Endodermal cell (in vitro differentiated cells): ENCODE results near the gene TRPC4. TPM values are rescaled to one million over a fixed set of nuclear protein-coding genes. Genes with fewer than 3 reads are reported as not detected.

Experiments used
- DNase-seq: peaks from one replicate; pipeline ENCODE4 v3.0.0-alpha.2; 2017
- H3K27ac ChIP-seq: 2 replicates; pipeline ENCODE4 v1.5.1; 2013; ENCODE audit warnings: mild to moderate bottlenecking, low read depth, low read length, moderate library complexity
- H3K27me3 ChIP-seq: 2 replicates; pipeline ENCODE4 v1.6.1; 2013; ENCODE audit warnings: mild to moderate bottlenecking, low read length, moderate library complexity; ENCODE audit not compliant: insufficient read depth, control insufficient read depth, poor library complexity, severe bottlenecking
- H3K36me3 ChIP-seq: 2 replicates; pipeline ENCODE4 v1.7.0; 2013; ENCODE audit warnings: mild to moderate bottlenecking, low read length, moderate library complexity; ENCODE audit not compliant: control insufficient read depth, insufficient read depth
- H3K4me1 ChIP-seq: one replicate; pipeline ENCODE4 v1.7.0; 2013; ENCODE audit warnings: low read length; ENCODE audit not compliant: control insufficient read depth, insufficient read depth
- H3K4me3 ChIP-seq: 2 replicates; pipeline ENCODE4 v1.5.1; 2013; ENCODE audit warnings: mild to moderate bottlenecking, low read length, moderate library complexity
- H3K9ac ChIP-seq: 2 replicates; pipeline ENCODE4 v1.6.1; 2013; ENCODE audit warnings: mild to moderate bottlenecking, low read length, moderate library complexity; ENCODE audit not compliant: poor library complexity, severe bottlenecking; ENCODE audit errors: extremely low read depth
- H3K9me3 ChIP-seq: 2 replicates; pipeline ENCODE4 v1.6.1; 2013; ENCODE audit warnings: mild to moderate bottlenecking, low read length, moderate library complexity; ENCODE audit not compliant: control insufficient read depth
- H3K27ac Mint-ChIP-seq: 2 replicates; pipeline ENCODE4 v1.8.0; 2020; ENCODE audit warnings: mixed read lengths
- H3K27me3 Mint-ChIP-seq: 2 replicates; pipeline ENCODE4 v1.8.0; 2021; ENCODE audit warnings: mild to moderate bottlenecking, mixed read lengths; ENCODE audit not compliant: insufficient read depth
- H3K36me3 Mint-ChIP-seq: 2 replicates; pipeline ENCODE4 v1.8.0; 2020; ENCODE audit warnings: low read depth, mixed read lengths
- H3K4me1 Mint-ChIP-seq: 2 replicates; pipeline ENCODE4 v1.8.0; 2020; ENCODE audit warnings: mixed read lengths
- H3K4me3 Mint-ChIP-seq: 2 replicates; pipeline ENCODE4 v1.8.0; 2020; ENCODE audit warnings: mild to moderate bottlenecking, moderate library complexity, mixed read lengths
- H3K9me3 Mint-ChIP-seq: 2 replicates; pipeline ENCODE4 v1.8.0; 2020; ENCODE audit warnings: mild to moderate bottlenecking, mixed read lengths
- WGBS, 2 experiments: methylation state at CpG; one replicate each; pipeline versions ENCODE4 v1.1.5 to v1.1.7; 2013; ENCODE audit warnings: missing lambda C conversion rate in 2 of 2, mixed read lengths in 1 of 2; ENCODE audit not compliant: insufficient coverage in 1 of 2, insufficient read length in 1 of 2; 5-methylcytosine and 5-hydroxymethylcytosine counted together
- total RNA-seq, 2 donors: library from RNA; stranded (reverse); fragmentation: NEBNext Ultra II Directional in 1 of 2; extraction: Animal tissue kit (Norgen Biotek cat#: 25700) in 1 of 2; gene quantifications; 2 replicates in 1 of 2; 3 replicates in 1 of 2; pipeline ENCODE4 v1.2.1, GENCODE V29; 2021
- TF ChIP-seq, protein P1 (sequence below): fragments of 200-600 bp; sonication (generic); conservative IDR thresholded peaks from 2 replicates; pipeline ENCODE4 v1.5.0; 2021; ENCODE audit warnings: antibody characterized with exemption, mild to moderate bottlenecking

TRPC4 gene
- total RNA-seq, 2 donors from 2014 or later = 22.5 to 28.5 TPM

GRCh38 chr13:37701972-37702371 lies 167.6 kb downstream of the TRPC4 start:
- H3K36me3 Mint-ChIP-seq = peaks cover 2% of the 10 kb centered on the region
- no peaks in the 10 kb centered on the region for H3K27me3 ChIP-seq
- H3K4me1 Mint-ChIP-seq = peaks cover 18% of the 10 kb centered on the region
- no peaks in the 10 kb centered on the region for H3K9me3 Mint-ChIP-seq
- TF ChIP-seq, protein P1, sequence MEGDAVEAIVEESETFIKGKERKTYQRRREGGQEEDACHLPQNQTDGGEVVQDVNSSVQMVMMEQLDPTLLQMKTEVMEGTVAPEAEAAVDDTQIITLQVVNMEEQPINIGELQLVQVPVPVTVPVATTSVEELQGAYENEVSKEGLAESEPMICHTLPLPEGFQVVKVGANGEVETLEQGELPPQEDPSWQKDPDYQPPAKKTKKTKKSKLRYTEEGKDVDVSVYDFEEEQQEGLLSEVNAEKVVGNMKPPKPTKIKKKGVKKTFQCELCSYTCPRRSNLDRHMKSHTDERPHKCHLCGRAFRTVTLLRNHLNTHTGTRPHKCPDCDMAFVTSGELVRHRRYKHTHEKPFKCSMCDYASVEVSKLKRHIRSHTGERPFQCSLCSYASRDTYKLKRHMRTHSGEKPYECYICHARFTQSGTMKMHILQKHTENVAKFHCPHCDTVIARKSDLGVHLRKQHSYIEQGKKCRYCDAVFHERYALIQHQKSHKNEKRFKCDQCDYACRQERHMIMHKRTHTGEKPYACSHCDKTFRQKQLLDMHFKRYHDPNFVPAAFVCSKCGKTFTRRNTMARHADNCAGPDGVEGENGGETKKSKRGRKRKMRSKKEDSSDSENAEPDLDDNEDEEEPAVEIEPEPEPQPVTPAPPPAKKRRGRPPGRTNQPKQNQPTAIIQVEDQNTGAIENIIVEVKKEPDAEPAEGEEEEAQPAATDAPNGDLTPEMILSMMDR = no peak
- peaks cover 5% of the 10 kb centered on the region for H3K4me1 ChIP-seq
- no peaks in the 10 kb centered on the region for H3K27me3 Mint-ChIP-seq
- no peak overlapping the region for H3K9ac ChIP-seq
- no peak overlapping the region for H3K4me3 Mint-ChIP-seq
- WGBS, 2 experiments = 65 to 86% methylated on average over 3 to 4 of the region's 4 CpGs
- no peak overlapping the region for H3K27ac Mint-ChIP-seq
- no peak overlapping the region for H3K27ac ChIP-seq
- H3K4me3 ChIP-seq = no peak overlapping the region
- H3K9me3 ChIP-seq = no peaks in the 10 kb centered on the region
- H3K36me3 ChIP-seq = no peaks in the 10 kb centered on the region
- DNase-seq = no peak

- Mint-ChIP-seq H3K27ac (no peak overlapping the region), H3K27me3 (no peaks in the 10 kb centered on the region), H3K4me3 (no peak overlapping the region), H3K36me3 (peaks cover 2% of the 10 kb centered on the region), H3K4me1 (peaks cover 16% of the 10 kb centered on the region), H3K9me3 (no peaks in the 10 kb centered on the region)
- 83 to 86% methylated on average over 1 to 4 of the region's 4 CpGs for WGBS, 2 experiments
- no peaks in the 10 kb centered on the region for H3K36me3 ChIP-seq
- H3K4me3 ChIP-seq = no peak overlapping the region
- peaks cover 5% of the 10 kb centered on the region for H3K4me1 ChIP-seq
- no peak for DNase-seq
- H3K9me3 ChIP-seq = no peaks in the 10 kb centered on the region
- no peaks in the 10 kb centered on the region for H3K27me3 ChIP-seq
- no peak overlapping the region for H3K9ac ChIP-seq
- no peak overlapping the region for H3K27ac ChIP-seq
- TF ChIP-seq, protein P1 = no peak
Observed at GRCh38 chr13:37701306-37701705, 168.3 kb downstream of the TRPC4 start.

DNA sequence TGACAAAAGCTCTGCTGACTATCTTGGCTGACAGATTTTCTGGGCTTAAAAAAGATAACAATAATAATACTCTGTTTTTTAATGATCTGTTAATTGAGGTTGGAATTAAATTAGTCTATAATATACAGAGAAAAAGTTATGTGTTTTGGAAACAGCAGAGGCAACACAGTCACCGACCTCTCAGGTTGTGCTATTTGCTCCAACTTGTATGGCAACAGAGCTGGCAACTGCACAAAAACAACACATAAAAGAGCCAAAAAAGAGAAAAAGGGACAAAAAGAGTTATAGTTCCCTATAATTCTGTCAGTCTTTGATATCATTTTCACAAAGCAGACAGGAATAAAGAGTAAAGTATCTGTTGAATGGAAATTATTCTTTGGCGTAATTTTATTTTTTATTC lies 168.7 kb downstream of the TRPC4 start:
- 100% methylated on average over 2 of the region's 2 CpGs; no CpG with 5 or more reads in 1 of the 2 experiments for WGBS, 2 experiments
- no peaks in the 10 kb centered on the region for H3K36me3 ChIP-seq
- Mint-ChIP-seq H3K36me3 (peaks cover 5% of the 10 kb centered on the region), H3K9me3 (no peaks in the 10 kb centered on the region), H3K27ac (no peak overlapping the region), H3K27me3 (no peaks in the 10 kb centered on the region), H3K4me1 (peaks cover 12% of the 10 kb centered on the region), H3K4me3 (no peak overlapping the region)
- no peaks in the 10 kb centered on the region for H3K27me3 ChIP-seq
- H3K27ac ChIP-seq = no peak overlapping the region
- DNase-seq = no peak
- no peak overlapping the region for H3K4me3 ChIP-seq
- H3K9me3 ChIP-seq = no peaks in the 10 kb centered on the region
- peaks cover 5% of the 10 kb centered on the region for H3K4me1 ChIP-seq
- H3K9ac ChIP-seq = no peak overlapping the region
- TF ChIP-seq, protein P1 = no peak
